ENCODE measurements around the gene FRMD4A.

DNA sequence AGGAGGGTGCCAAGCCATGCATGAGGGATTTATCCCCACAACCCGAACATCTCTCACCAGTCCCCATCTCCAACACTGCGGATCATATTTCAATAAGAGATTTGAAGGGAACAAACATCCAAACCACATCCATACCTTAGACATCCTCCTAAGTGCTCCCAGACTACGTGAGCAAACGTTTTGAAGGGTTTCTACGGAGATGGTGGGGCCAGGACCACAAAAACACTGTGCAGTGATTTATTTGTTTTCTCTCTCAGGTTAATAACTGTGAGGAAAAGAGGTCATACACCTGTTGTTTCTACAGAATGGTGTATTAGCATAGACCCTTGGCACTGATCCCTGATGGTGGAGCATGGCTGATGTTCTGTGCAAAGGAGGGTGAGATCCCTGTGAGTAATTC is 277.8 kb downstream of the FRMD4A start:
- TF ChIP-seq EZH2phosphoT487 (IDR thresholded peaks at IDR 0.05; ENCODE audit: insufficient read depth, low read depth) (no peak), EZH2 (IDR thresholded peaks at IDR 0.05; ENCODE audit: insufficient read depth, poor library complexity, severe bottlenecking) (no peak)
